Upper lobe of left lung (tissue), 6 donors: ENCODE data around the gene SLC35B4. TPM values are rescaled to one million over a fixed set of nuclear protein-coding genes. Genes with fewer than 3 reads are reported as not detected.

ENCODE experiments used
- ATAC-seq, 2 donors: fragments of 200-7000 bp; cut with Tn5 transposase; one replicate each; pipeline ENCODE4 v1.9.1; 2022; ENCODE audit warnings: mild to moderate bottlenecking in 2 of 2, moderate library complexity in 2 of 2; ENCODE audit not compliant: low FRiP score in 2 of 2
- DNase-seq, 2 donors: peaks; one replicate each; pipeline ENCODE4 v3.0.0-alpha.2; 2019 to 2020
- H3K27ac ChIP-seq, 4 donors: fragments of 200-600 bp; sonication (generic); one replicate each; pipeline ENCODE4 v1.5.1; 2016 to 2019
- H3K27me3 ChIP-seq, 4 donors: fragments of 200-600 bp; sonication (generic); one replicate each; pipeline ENCODE4 v1.5.1; 2017 to 2019
- H3K36me3 ChIP-seq, 4 donors: fragments of 200-600 bp; sonication (generic); one replicate each; pipeline ENCODE4 v1.5.1; 2016 to 2019
- H3K4me1 ChIP-seq, 4 donors: fragments of 200-600 bp; sonication (generic); one replicate each; pipeline ENCODE4 v1.5.1; 2018 to 2019
- H3K4me3 ChIP-seq, 4 donors: fragments of 200-600 bp; sonication (generic); one replicate each; pipeline ENCODE4 v1.5.1; 2017 to 2019; ENCODE audit warnings: mild to moderate bottlenecking in 2 of 4, moderate library complexity in 1 of 4
- H3K9me3 ChIP-seq, 4 donors: fragments of 200-600 bp; sonication (generic); one replicate each; pipeline ENCODE4 v1.5.1; 2018 to 2019
- EP300 ChIP-seq, 4 donors: sonication (generic); formaldehyde crosslinking; IDR thresholded peaks; one replicate each; pipeline ENCODE4 v1.5.1; 2017; ENCODE audit warnings: antibody characterized with exemption in 4 of 4, control low read depth in 2 of 4
- POLR2A ChIP-seq, 4 donors: fragments of 450-650 bp; IDR thresholded peaks; one replicate each; pipeline ENCODE4 v1.5.1; 2016 to 2017; ENCODE audit warnings: antibody characterized with exemption in 4 of 4, mild to moderate bottlenecking in 2 of 4
- POLR2AphosphoS5 ChIP-seq, 2 donors: sonication (generic); formaldehyde crosslinking; IDR thresholded peaks; one replicate each; pipeline ENCODE4 v1.5.1; 2017; ENCODE audit warnings: antibody characterized with exemption in 2 of 2
- WGBS, 2 donors: methylation state at CpG; one replicate each; pipeline ENCODE4 v1.1.5; 2017 to 2018; 5-methylcytosine and 5-hydroxymethylcytosine counted together
- total RNA-seq, 6 donors: library from RNA; depleted of rRNA in 4 of 6; stranded (reverse); fragments of >200 nt in 4 of 6; gene quantifications; one replicate each; pipeline versions ENCODE4 v1.1.0 to v1.2.1, GENCODE V29; 2016 to 2021
- TF ChIP-seq, protein P1 (sequence below), 6 experiments: fragments of 450-650 bp in 4 of 6; fragments of 200-600 bp in 2 of 6; sonication (generic) in 2 of 6; IDR thresholded peaks; one replicate each; pipeline ENCODE4 v1.5.1; 2016 to 2019; ENCODE audit warnings: antibody characterized with exemption in 6 of 6
- donor health status: DM: no; HTN: no; CAD: no; lungs with moderate emphysema.
- donor health status: DM: no; HTN: yes; CAD: no; lungs with severe emphysema.

Gene SLC35B4
- total RNA-seq, 6 donors from 2014 or later, result 1.8 to 16.8 (median 11.2) TPM

DNA sequence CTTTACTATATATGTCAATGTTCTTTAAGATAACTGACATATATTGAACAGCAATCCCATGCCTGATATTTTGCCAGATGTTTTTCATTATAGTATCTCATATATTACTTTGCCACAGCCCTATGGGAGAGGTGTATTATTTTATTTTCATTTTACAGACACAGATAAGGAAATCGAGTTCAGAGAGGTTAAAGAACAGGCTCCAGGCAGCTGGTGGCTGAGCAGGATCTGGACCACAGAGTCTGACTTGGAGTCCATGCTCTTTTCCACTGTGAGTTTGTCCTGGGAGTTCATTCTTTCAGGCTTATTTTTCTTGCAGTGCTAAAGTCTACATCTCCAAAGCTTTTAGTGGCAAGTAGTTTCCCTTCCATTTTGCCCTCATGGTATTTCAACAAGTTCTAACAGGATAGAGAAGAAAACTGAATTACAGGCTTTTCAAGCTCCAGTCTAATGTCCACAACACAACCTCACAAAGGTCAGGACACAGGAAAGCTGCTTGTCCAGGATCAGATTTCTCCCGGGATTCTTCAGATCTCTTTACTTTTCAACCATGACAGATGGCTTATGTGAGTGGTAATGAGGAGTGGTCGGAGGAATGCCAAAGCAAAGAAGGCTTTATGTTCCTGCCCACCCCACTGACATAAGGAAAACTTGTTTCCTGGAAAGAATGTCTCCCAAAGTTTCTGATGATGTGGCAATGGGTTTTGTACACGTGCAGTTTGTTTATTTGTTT, 13.1 kb upstream of the SLC35B4 start:
- Histone ChIP-seq H3K36me3 (no peaks in the 10 kb centered on the region), H3K4me3 (no peak overlapping the region), H3K4me1 (no peaks in the 10 kb centered on the region), H3K27me3 (no peaks in the 10 kb centered on the region), H3K9me3 (no peaks in the 10 kb centered on the region), H3K27ac (no peak overlapping the region)
- DNase-seq (no peak), ATAC-seq (no peak)
- TF ChIP-seq POLR2AphosphoS5 (IDR thresholded peaks at IDR 0.05) (no peak), POLR2A (IDR thresholded peaks at IDR 0.05) (no peak), EP300 (IDR thresholded peaks at IDR 0.05) (no peak)
- TF ChIP-seq, protein P1, sequence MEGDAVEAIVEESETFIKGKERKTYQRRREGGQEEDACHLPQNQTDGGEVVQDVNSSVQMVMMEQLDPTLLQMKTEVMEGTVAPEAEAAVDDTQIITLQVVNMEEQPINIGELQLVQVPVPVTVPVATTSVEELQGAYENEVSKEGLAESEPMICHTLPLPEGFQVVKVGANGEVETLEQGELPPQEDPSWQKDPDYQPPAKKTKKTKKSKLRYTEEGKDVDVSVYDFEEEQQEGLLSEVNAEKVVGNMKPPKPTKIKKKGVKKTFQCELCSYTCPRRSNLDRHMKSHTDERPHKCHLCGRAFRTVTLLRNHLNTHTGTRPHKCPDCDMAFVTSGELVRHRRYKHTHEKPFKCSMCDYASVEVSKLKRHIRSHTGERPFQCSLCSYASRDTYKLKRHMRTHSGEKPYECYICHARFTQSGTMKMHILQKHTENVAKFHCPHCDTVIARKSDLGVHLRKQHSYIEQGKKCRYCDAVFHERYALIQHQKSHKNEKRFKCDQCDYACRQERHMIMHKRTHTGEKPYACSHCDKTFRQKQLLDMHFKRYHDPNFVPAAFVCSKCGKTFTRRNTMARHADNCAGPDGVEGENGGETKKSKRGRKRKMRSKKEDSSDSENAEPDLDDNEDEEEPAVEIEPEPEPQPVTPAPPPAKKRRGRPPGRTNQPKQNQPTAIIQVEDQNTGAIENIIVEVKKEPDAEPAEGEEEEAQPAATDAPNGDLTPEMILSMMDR (IDR thresholded peaks at IDR 0.05), result no peak
- 25 to 42% methylated on average over 4 of the region's 4 CpGs for WGBS, 2 donors

GRCh38 chr7:134328900-134329299, 12.2 kb upstream of the SLC35B4 start:
- Histone ChIP-seq H3K4me1 (no peaks in the 10 kb centered on the region), H3K9me3 (no peaks in the 10 kb centered on the region), H3K4me3 (no peak overlapping the region), H3K36me3 (no peaks in the 10 kb centered on the region), H3K27ac (no peak overlapping the region), H3K27me3 (no peaks in the 10 kb centered on the region)
- 35 to 70% methylated on average over 2 of the region's 2 CpGs for WGBS, 2 donors
- TF ChIP-seq POLR2AphosphoS5 (IDR thresholded peaks at IDR 0.05), result no peak
- DNase-seq, result no peak
- ATAC-seq, result no peak

GRCh38 chr7:134327896-134328295, 11.2 kb upstream of the SLC35B4 start:
- 28 to 31% methylated on average over 7 of the region's 7 CpGs for WGBS, 2 donors
- Histone ChIP-seq H3K27ac (no peak overlapping the region), H3K9me3 (no peaks in the 10 kb centered on the region), H3K36me3 (no peaks in the 10 kb centered on the region), H3K27me3 (no peaks in the 10 kb centered on the region), H3K4me3 (no peak overlapping the region), H3K4me1 (no peaks in the 10 kb centered on the region)
- ATAC-seq (peak; percentile 43 to 52), DNase-seq (peak in 1 of 2 donors; percentile 22)
- TF ChIP-seq, protein P1 (IDR thresholded peaks at IDR 0.05), result peak in 4 of 6 experiments; percentile 10 to 28 (median 17)
- no peak for TF ChIP-seq POLR2A (IDR thresholded peaks at IDR 0.05)

GRCh38 chr7:134324107-134324506, 7.4 kb upstream of the SLC35B4 start:
- 88 to 96% methylated on average over 2 of the region's 2 CpGs for WGBS, 2 donors
- H3K9me3 ChIP-seq, result no peaks in the 10 kb centered on the region
- H3K4me3 ChIP-seq, result no peak overlapping the region
- no peaks in the 10 kb centered on the region for H3K27me3 ChIP-seq
- DNase-seq, result no peak
- no peaks in the 10 kb centered on the region for H3K36me3 ChIP-seq
- H3K4me1 ChIP-seq, result no peaks in the 10 kb centered on the region
- TF ChIP-seq EP300 (IDR thresholded peaks at IDR 0.05) (no peak), POLR2AphosphoS5 (IDR thresholded peaks at IDR 0.05) (no peak), POLR2A (IDR thresholded peaks at IDR 0.05) (no peak)
- TF ChIP-seq, protein P1 (IDR thresholded peaks at IDR 0.05), result no peak
- ATAC-seq, result no peak
- no peak overlapping the region for H3K27ac ChIP-seq

- no peaks in the 10 kb centered on the region for H3K36me3 ChIP-seq
- ATAC-seq (no peak), DNase-seq (no peak)
- H3K9me3 ChIP-seq, result no peaks in the 10 kb centered on the region
- peaks cover 0 to 16% (median 4%) of the 10 kb centered on the region in 4 donors for H3K4me1 ChIP-seq
- TF ChIP-seq POLR2AphosphoS5 (IDR thresholded peaks at IDR 0.05) (no peak), EP300 (IDR thresholded peaks at IDR 0.05) (no peak), POLR2A (IDR thresholded peaks at IDR 0.05) (no peak)
- TF ChIP-seq, protein P1 (IDR thresholded peaks at IDR 0.05), result no peak
- H3K4me3 ChIP-seq, result no peak overlapping the region
- H3K27me3 ChIP-seq, result no peaks in the 10 kb centered on the region
- no peak overlapping the region for H3K27ac ChIP-seq
- whole genome bisulfite sequencing, 2 donors, result 81 to 86% methylated on average over 5 of the region's 5 CpGs
Measured at GRCh38 chr7:134320201-134320600, 3.5 kb upstream of the SLC35B4 start.
